HEK293T (cell line): ENCODE measurements around the gene MYORG.

Experiments
- CTCF ChIA-PET: fragments of 350-600 bp; formaldehyde crosslinking; extraction: SDS; loops from one replicate; lab custom pipeline; 2021; ENCODE audit warnings: antibody characterized with exemption, inconsistent platforms; lab: Yijun Ruan, JAX
- POLR2A ChIA-PET: fragments of 350-600 bp; formaldehyde crosslinking; extraction: SDS; loops from one replicate; lab custom pipeline; 2020; ENCODE audit warnings: antibody characterized with exemption, inconsistent platforms; lab: Yijun Ruan, JAX
- DNase-seq: peaks from one replicate; pipeline ENCODE4 v3.0.0; 2012; ENCODE audit warnings: mixed read lengths; ENCODE audit errors: extremely low spot score
- ARNT ChIP-seq: fragments of 450-650 bp; IDR thresholded peaks from 2 replicates; pipeline ENCODE4 v1.6.1; 2017; ENCODE audit warnings: mild to moderate bottlenecking
- BHLHE40 ChIP-seq: fragments of 450-650 bp; IDR thresholded peaks from 2 replicates; pipeline ENCODE4 v1.6.1; 2016; ENCODE audit warnings: mild to moderate bottlenecking, moderate library complexity, borderline replicate concordance
- CTBP1 ChIP-seq: fragments of 450-650 bp; IDR thresholded peaks from 2 replicates; pipeline ENCODE4 v1.6.1; 2016; ENCODE audit warnings: borderline replicate concordance
- ELF4 ChIP-seq: fragments of 450-650 bp; IDR thresholded peaks from 2 replicates; pipeline ENCODE4 v1.6.1; 2017; ENCODE audit warnings: antibody characterized with exemption
- FOXA1 ChIP-seq: fragments of 450-650 bp; IDR thresholded peaks from 2 replicates; pipeline ENCODE4 v1.6.1; 2016; ENCODE audit warnings: mild to moderate bottlenecking
- FOXK2 ChIP-seq: fragments of 450-650 bp; IDR thresholded peaks from 2 replicates; pipeline ENCODE4 v1.6.1; 2016; ENCODE audit warnings: mild to moderate bottlenecking
- FOXM1 ChIP-seq: fragments of 450-650 bp; IDR thresholded peaks from 2 replicates; pipeline ENCODE4 v1.6.1; 2017; ENCODE audit warnings: mild to moderate bottlenecking, borderline replicate concordance
- HDGF ChIP-seq: fragments of 450-650 bp; IDR thresholded peaks from 2 replicates; pipeline ENCODE4 v1.6.1; 2017; ENCODE audit warnings: antibody characterized with exemption, borderline replicate concordance
- L3MBTL2 ChIP-seq: fragments of 450-650 bp; conservative IDR thresholded peaks from 2 replicates; pipeline ENCODE4 v1.6.1; 2016; ENCODE audit warnings: mild to moderate bottlenecking
- LEF1 ChIP-seq: fragments of 450-650 bp; IDR thresholded peaks from 2 replicates; pipeline ENCODE4 v1.6.1; 2017; ENCODE audit warnings: mild to moderate bottlenecking, borderline replicate concordance
- NFRKB ChIP-seq: fragments of 450-650 bp; IDR thresholded peaks from 2 replicates; pipeline ENCODE4 v1.6.1; 2016; ENCODE audit warnings: mild to moderate bottlenecking, moderate library complexity
- SP1 ChIP-seq: fragments of 450-650 bp; IDR thresholded peaks from 2 replicates; pipeline ENCODE4 v1.6.1; 2017
- SUZ12 ChIP-seq: fragments of 450-650 bp; IDR thresholded peaks from 2 replicates; pipeline ENCODE4 v1.6.1; 2016; ENCODE audit warnings: mild to moderate bottlenecking
- TARDBP ChIP-seq: fragments of 450-650 bp; IDR thresholded peaks from 2 replicates; pipeline ENCODE4 v1.6.1; 2016
- ZNF384 ChIP-seq: fragments of 450-650 bp; IDR thresholded peaks from 2 replicates; pipeline ENCODE4 v1.6.1; 2016
- TF ChIP-seq, protein P1 (sequence below): fragments of 450-650 bp; IDR thresholded peaks from 2 replicates; pipeline ENCODE4 v1.6.1; 2016

Gene MYORG

DNA sequence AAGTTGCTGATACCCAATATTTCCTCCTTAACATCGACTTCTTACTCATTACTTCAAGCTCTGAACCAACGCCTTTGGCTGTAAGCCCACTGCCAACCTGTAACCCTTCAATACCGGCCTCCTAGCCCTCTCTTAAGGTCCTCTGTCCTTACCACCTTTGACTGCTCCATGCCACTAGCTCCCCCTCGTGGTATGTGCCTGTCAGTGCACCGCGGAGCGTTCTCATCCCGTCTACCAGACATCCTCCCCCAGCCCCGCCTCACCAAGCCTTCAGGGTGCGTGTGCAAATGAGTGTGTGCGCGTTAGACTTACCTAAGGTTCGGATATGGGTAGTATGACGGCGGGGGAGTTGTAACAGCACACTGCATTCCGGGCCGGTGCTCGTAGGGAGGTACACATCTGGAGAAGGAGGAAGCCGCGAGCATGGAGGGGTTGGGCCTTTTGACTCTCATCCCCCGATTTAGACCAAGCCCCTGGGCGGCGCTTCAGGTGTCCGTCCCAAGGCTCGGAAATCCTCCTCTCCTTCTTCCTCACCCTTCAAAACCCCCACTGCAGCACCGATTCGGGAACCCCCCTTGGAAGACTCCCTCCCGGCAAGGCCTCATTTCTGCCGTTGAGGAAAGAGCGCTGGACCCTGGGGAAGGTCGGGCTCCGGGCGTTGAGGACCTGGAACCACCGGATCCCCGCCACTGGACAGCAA, 2.8 kb upstream of the MYORG start:
- TF ChIP-seq ZNF384 (no peak), ELF4 (no peak), NFRKB (no peak), SUZ12 (no peak), CTBP1 (no peak), FOXK2 (no peak)
- TF ChIP-seq, protein P1, sequence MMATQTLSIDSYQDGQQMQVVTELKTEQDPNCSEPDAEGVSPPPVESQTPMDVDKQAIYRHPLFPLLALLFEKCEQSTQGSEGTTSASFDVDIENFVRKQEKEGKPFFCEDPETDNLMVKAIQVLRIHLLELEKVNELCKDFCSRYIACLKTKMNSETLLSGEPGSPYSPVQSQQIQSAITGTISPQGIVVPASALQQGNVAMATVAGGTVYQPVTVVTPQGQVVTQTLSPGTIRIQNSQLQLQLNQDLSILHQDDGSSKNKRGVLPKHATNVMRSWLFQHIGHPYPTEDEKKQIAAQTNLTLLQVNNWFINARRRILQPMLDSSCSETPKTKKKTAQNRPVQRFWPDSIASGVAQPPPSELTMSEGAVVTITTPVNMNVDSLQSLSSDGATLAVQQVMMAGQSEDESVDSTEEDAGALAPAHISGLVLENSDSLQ = peak; percentile 49
- CTCF ChIA-PET = interaction anchor here (0.6 to 1.5 kb wide), 6 partner anchors 10 to 172 kb away, joined by 3 to 6 read pairs (median 4); no protein-coding TSS in a partner anchor
- peak; percentile 89 for DNase-seq
- POLR2A ChIA-PET = no interaction called here

DNA sequence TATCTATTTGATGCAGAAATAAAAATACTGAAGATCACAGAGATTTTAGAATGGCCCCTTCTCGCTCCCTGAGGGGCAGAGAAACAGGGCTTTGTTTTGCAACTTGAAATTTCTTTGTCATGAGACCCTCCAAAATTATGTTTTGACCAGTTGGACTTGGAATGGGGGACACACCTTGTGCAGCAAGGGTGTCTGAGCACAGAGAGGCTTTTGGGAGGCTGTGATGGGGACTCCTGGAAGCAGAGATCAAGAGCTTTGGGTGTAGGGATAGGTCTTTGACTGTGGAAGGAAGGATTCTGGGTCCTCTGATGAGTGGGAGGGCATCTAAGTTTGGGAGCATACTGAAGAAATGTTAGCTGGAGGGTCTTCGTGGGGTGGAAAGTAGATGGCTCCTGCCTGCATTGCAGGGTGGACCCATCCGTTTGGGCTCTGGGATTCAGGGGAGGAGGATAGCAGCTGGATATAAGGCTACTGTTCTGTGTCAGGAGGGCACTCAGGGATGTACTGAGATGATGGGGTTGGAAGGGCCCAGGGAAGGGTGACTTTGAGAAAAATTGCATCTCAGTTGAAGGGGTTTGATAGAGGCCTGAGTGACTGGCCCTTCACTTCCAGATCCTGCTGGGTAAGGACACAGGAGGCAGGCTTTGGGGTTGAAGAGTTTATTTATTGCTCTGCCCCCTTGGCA, 1.8 kb upstream of the MYORG start:
- ChIA-PET CTCF (interaction anchor here (0.6 to 1.7 kb wide), 6 partner anchors 11 to 126 kb away, joined by 3 to 6 read pairs (median 4); no protein-coding TSS in a partner anchor), POLR2A (interaction anchor here (0.8 kb wide), 1 partner anchor 45 kb away, joined by 3 read pairs; no protein-coding TSS in a partner anchor)
- TF ChIP-seq FOXK2 = no peak
- TF ChIP-seq, protein P1 = no peak
- no peak for TF ChIP-seq FOXA1
- TF ChIP-seq LEF1 = no peak
- TF ChIP-seq HDGF = no peak
- no peak for TF ChIP-seq CTBP1
- TF ChIP-seq NFRKB = no peak
- no peak for TF ChIP-seq ZNF384
- no peak for DNase-seq

DNA sequence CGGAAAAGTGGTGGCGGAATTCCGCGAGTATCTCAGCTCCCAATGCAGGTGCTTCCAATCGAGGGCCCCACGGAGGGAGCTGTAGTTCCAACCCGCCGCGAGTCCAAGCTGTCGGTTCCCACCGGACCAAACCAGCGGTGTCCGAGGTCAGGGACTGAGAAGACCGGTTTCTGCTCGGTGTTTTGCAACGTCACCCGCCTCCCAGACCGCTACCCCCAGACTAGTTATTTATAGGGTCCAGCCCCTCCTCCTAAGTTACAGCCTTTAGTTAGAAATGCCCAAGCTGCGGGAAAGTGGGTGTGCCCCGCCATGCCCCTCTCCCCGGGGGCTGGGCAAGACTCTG, 677 bp upstream of the MYORG start:
- TF ChIP-seq ELF4 (no peak), CTBP1 (no peak), L3MBTL2 (no peak), HDGF (no peak), FOXK2 (no peak), BHLHE40 (no peak), LEF1 (no peak), FOXM1 (no peak), ARNT (no peak), ZNF384 (no peak), SP1 (no peak), SUZ12 (no peak), FOXA1 (no peak)
- TF ChIP-seq, protein P1 = no peak
- CTCF ChIA-PET = interaction anchor here (1.7 kb wide), 1 partner anchor 42 kb away, joined by 5 read pairs; no protein-coding TSS in a partner anchor
- POLR2A ChIA-PET = interaction anchor here (0.7 to 1.4 kb wide), 4 partner anchors 44 to 221 kb away, joined by 3 to 6 read pairs (median 4); partner anchors contain the start of gene UBAP1
- peak; percentile 18 for DNase-seq

DNA sequence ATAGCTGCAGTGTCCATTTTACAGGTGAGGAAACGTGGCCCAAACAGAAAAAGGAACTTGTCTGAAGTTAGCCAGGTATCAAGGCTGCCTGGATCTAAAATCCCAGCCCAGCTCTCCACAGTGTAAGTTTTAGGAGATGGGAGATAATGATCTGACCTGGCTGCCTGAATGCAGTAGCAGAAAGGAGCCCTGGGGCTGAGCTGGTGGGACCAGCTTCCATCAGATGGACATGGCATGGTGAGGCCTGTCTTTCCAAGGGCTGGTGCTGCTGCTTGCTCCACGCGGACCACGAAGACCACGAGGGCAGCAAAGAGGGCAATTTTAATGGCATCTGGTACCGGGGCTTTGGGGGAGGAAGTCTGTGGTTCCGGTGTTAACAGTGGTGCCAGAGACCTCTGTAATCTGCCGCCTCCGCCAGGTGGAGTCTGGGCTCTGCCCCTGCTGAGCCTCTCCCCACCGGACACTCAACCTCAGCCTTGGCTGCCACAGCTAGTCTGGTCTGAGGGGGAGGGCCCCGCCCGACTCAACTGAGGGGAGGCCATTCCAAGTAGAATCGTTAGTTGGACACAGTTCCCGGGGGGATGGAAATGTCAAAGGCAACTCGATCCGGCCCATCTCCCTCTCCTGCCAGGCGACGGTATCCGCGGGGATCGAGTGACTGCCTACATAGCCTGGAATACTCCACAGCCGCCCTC, 650 bp downstream of the MYORG start:
- ChIA-PET POLR2A (interaction anchor here (0.5 to 1.0 kb wide), 3 partner anchors 11 to 1086 kb away, joined by 3 read pairs; partner anchors contain the start of gene NFX1), CTCF (interaction anchor here (0.6 kb wide), 1 partner anchor 659 kb away, joined by 3 read pairs; no protein-coding TSS in a partner anchor)
- peak; percentile 50 for DNase-seq
- TF ChIP-seq ZNF384 (no peak), BHLHE40 (no peak), FOXM1 (no peak), TARDBP (no peak), LEF1 (no peak), L3MBTL2 (no peak; the same call in 1 of the 2 replicates), HDGF (no peak)
- TF ChIP-seq, protein P1 = no peak

DNA sequence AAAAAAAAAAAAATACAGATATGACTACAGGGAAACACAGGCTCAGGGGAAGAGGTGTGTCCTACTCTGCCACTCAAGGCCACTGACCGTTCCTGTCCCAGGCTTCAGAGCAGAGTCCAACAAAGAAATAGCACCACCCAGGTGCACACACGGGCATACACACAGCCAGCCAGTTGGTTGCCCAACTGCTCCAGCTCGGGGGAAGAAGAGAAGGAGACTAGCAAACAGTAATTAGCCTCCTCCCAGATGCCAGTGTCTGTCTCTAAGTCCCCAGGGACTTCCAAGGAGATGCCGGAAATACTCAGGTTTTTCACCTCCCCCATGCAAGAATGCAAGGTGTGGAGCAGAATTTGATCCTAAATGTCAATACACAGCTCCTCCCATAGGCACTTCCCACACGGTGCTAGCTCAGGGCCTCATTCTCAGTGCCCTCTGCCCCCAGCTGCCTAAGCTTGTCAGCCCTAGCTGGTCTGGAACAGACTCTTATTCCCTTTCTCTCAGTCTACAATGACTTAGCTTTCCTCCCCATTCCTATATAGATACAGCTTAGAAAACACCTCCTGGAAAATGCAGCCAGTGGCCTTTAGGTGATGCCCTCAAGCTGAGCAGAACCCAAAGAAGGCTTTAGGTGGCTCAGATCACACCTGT, 1.7 kb downstream of the MYORG start:
- POLR2A ChIA-PET = interaction anchor here (0.7 kb wide), 1 partner anchor 1085 kb away, joined by 3 read pairs; the partner anchor contains the start of gene NFX1
- CTCF ChIA-PET = interaction anchor here (0.8 to 1.0 kb wide), 2 partner anchors 17 to 43 kb away, joined by 3 to 7 read pairs; no protein-coding TSS in a partner anchor
- DNase-seq = peak; percentile 3
- TF ChIP-seq ARNT = no peak
- no peak for TF ChIP-seq LEF1
- TF ChIP-seq NFRKB = no peak
- TF ChIP-seq HDGF = no peak
- TF ChIP-seq FOXM1 = no peak
- TF ChIP-seq CTBP1 = no peak
- no peak for TF ChIP-seq ZNF384
- no peak for TF ChIP-seq ELF4
- no peak for TF ChIP-seq SUZ12
- TF ChIP-seq FOXK2 = no peak
- TF ChIP-seq SP1 = no peak
- no peak for TF ChIP-seq L3MBTL2
- TF ChIP-seq, protein P1 = no peak
- TF ChIP-seq BHLHE40 = no peak
- no peak for TF ChIP-seq TARDBP
- TF ChIP-seq FOXA1 = no peak
